HEK293 (cell line): ENCODE results near the gene TIMM13.

Experiments
- CTCF ChIA-PET: fragments of 350-600 bp; formaldehyde crosslinking; extraction: SDS; loops from one replicate; lab custom pipeline; 2021; ENCODE audit warnings: antibody characterized with exemption; lab: Yijun Ruan, JAX
- POLR2A ChIA-PET: fragments of 300-600 bp; formaldehyde crosslinking; extraction: SDS; loops from one replicate; lab custom pipeline; 2020; ENCODE audit warnings: antibody characterized with exemption, inconsistent platforms; lab: Yijun Ruan, JAX
- H3K27ac ChIP-seq: fragments of 200-500 bp; sonication (Bioruptor generic); 2 replicates; pipeline ENCODE4 v1.5.1; 2014; ENCODE audit warnings: low read depth, low read length, control low read depth, inconsistent platforms; ENCODE audit errors: extremely low read depth
- H3K36me3 ChIP-seq, 2 experiments: fragments of 200-500 bp in 1 of 2; sonication (Bioruptor generic) in 1 of 2; 1 replicate in 1 of 2; 2 replicates in 1 of 2; pipeline ENCODE4 v1.5.1; 2014 to 2017; ENCODE audit warnings: inconsistent platforms in 2 of 2, low read length in 2 of 2; ENCODE audit not compliant: control insufficient read depth in 2 of 2, insufficient read depth in 1 of 2
- H3K4me1 ChIP-seq: fragments of 200-500 bp; sonication (Bioruptor generic); 2 replicates; pipeline ENCODE4 v1.5.1; 2014; ENCODE audit warnings: mild to moderate bottlenecking, low read length, inconsistent platforms; ENCODE audit not compliant: control insufficient read depth, insufficient read depth
- H3K4me3 ChIP-seq: 2 replicates; pipeline ENCODE4 v1.5.1; 2011; ENCODE audit warnings: low read depth, mild to moderate bottlenecking, control low read depth, low read length, moderate library complexity
- H3K9me3 ChIP-seq: fragments of 200-500 bp; sonication (Bioruptor generic); 2 replicates; pipeline ENCODE4 v1.5.1; 2014; ENCODE audit warnings: low read depth, low read length, inconsistent platforms; ENCODE audit not compliant: control insufficient read depth, insufficient read depth
- BCL11B ChIP-seq: fragments of 450-650 bp; formaldehyde crosslinking; IDR thresholded peaks from 2 replicates; pipeline ENCODE4 v1.5.1; 2016; ENCODE audit warnings: low read depth, missing biosample characterization, missing genetic modification characterization
- KLF16 ChIP-seq: fragments of 450-650 bp; formaldehyde crosslinking; IDR thresholded peaks from 2 replicates; pipeline ENCODE4 v1.5.1; 2017; ENCODE audit warnings: missing biosample characterization, missing genetic modification characterization
- MYNN ChIP-seq: fragments of 450-650 bp; formaldehyde crosslinking; IDR thresholded peaks from 2 replicates; pipeline ENCODE4 v1.5.1; 2016; ENCODE audit warnings: missing biosample characterization, missing genetic modification characterization, borderline replicate concordance
- PRDM1 ChIP-seq: fragments of 450-650 bp; formaldehyde crosslinking; IDR thresholded peaks from 2 replicates; pipeline ENCODE4; 2016; ENCODE audit warnings: missing biosample characterization, missing genetic modification characterization
- ZFP41 ChIP-seq: fragments of 450-650 bp; formaldehyde crosslinking; IDR thresholded peaks from 2 replicates; pipeline ENCODE4 v1.5.1; 2016; ENCODE audit warnings: missing biosample characterization, missing genetic modification characterization, borderline replicate concordance
- ZNF112 ChIP-seq: fragments of 450-650 bp; formaldehyde crosslinking; IDR thresholded peaks from 2 replicates; pipeline ENCODE4 v1.5.0; 2017; ENCODE audit warnings: missing biosample characterization, missing genetic modification characterization
- ZNF146 ChIP-seq: fragments of 450-650 bp; formaldehyde crosslinking; IDR thresholded peaks from 2 replicates; pipeline ENCODE4 v1.5.1; 2016; ENCODE audit warnings: missing biosample characterization, missing genetic modification characterization
- ZNF350 ChIP-seq: fragments of 450-650 bp; formaldehyde crosslinking; IDR thresholded peaks from 2 replicates; pipeline ENCODE4 v1.5.0; 2017; ENCODE audit warnings: missing biosample characterization, mild to moderate bottlenecking, missing genetic modification characterization
- ZNF366 ChIP-seq: fragments of 450-650 bp; formaldehyde crosslinking; conservative IDR thresholded peaks from 2 replicates; pipeline ENCODE4 v1.5.1; 2016; ENCODE audit warnings: missing biosample characterization, missing genetic modification characterization
- ZNF529 ChIP-seq: fragments of 450-650 bp; formaldehyde crosslinking; IDR thresholded peaks from 2 replicates; pipeline ENCODE4 v1.5.1; 2017; ENCODE audit warnings: missing genetic modification characterization, missing biosample characterization; ENCODE audit not compliant: insufficient replicate concordance
- ZNF548 ChIP-seq: fragments of 450-650 bp; formaldehyde crosslinking; IDR thresholded peaks from 2 replicates; pipeline ENCODE4 v1.5.1; 2016; ENCODE audit warnings: missing biosample characterization, missing genetic modification characterization
- ZNF585B ChIP-seq: fragments of 450-650 bp; formaldehyde crosslinking; IDR thresholded peaks from 2 replicates; pipeline ENCODE4 v1.5.1; 2016; ENCODE audit warnings: missing biosample characterization, missing genetic modification characterization
- ZNF623 ChIP-seq: fragments of 450-650 bp; formaldehyde crosslinking; IDR thresholded peaks from 2 replicates; pipeline ENCODE4 v1.5.1; 2016; ENCODE audit warnings: missing biosample characterization, missing genetic modification characterization
- ZNF677 ChIP-seq: fragments of 450-650 bp; IDR thresholded peaks from 2 replicates; pipeline ENCODE4 v1.5.0; 2018; ENCODE audit warnings: missing biosample characterization, mild to moderate bottlenecking, missing genetic modification characterization, moderate library complexity
- ZNF707 ChIP-seq: fragments of 450-650 bp; formaldehyde crosslinking; IDR thresholded peaks from 2 replicates; pipeline ENCODE4 v1.5.1; 2016; ENCODE audit warnings: missing biosample characterization, missing genetic modification characterization
- ZNF76 ChIP-seq: fragments of 450-650 bp; formaldehyde crosslinking; IDR thresholded peaks from 2 replicates; pipeline ENCODE4; 2016; ENCODE audit warnings: low read depth, missing biosample characterization, missing genetic modification characterization, borderline replicate concordance
- ZNF768 ChIP-seq: fragments of 450-650 bp; formaldehyde crosslinking; IDR thresholded peaks from 2 replicates; pipeline ENCODE4 v1.5.1; 2018; ENCODE audit warnings: missing biosample characterization, mild to moderate bottlenecking, missing genetic modification characterization
- ZXDB ChIP-seq: fragments of 450-650 bp; formaldehyde crosslinking; IDR thresholded peaks from 2 replicates; pipeline ENCODE4 v1.5.1; 2016; ENCODE audit warnings: missing biosample characterization, missing genetic modification characterization
- TF ChIP-seq, protein P1 (sequence below): fragments of 450-650 bp; formaldehyde crosslinking; IDR thresholded peaks from 2 replicates; pipeline ENCODE4; 2016; ENCODE audit warnings: missing biosample characterization, missing genetic modification characterization
- TF ChIP-seq, protein P2 (sequence below): fragments of 450-650 bp; formaldehyde crosslinking; IDR thresholded peaks from 2 replicates; pipeline ENCODE4 v1.5.1; 2016; ENCODE audit warnings: missing biosample characterization, missing genetic modification characterization

The TIMM13 gene

DNA sequence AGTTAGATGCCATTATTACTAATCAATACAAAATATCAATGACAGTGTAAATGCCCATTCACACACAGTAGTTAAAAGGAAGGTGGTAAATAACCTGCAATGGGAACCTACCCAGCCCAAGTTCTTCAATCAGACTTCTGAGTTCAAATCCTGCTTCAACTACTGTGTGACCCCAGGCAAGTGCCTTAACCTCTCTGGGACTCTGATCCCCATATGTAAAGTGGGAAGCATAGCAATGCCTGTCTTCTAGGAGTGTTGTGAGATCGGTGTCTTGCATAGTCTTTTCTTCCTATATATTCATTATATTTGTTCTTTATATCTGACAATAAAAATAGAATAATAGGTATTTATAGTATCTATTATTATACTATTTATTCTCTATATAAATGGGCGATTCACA lies 6.9 kb downstream of the TIMM13 start:
- Histone ChIP-seq H3K36me3 (peaks cover 3 to 22% of the 10 kb centered on the region in 2 experiments; a peak in 2 of 3 replicates), H3K4me3 (no peak overlapping the region), H3K9me3 (no peaks in the 10 kb centered on the region), H3K4me1 (no peaks in the 10 kb centered on the region), H3K27ac (no peak overlapping the region)
- ChIA-PET CTCF (interaction anchor here (0.7 to 1.2 kb wide), 2 partner anchors 12 to 181 kb away, joined by 3 to 6 read pairs; no protein-coding TSS in a partner anchor), POLR2A (interaction anchor here (0.5 to 1.0 kb wide), 2 partner anchors 10 to 426 kb away, joined by 3 to 7 read pairs; no protein-coding TSS in a partner anchor)
- TF ChIP-seq ZNF146 (tag by site-specific recombination) = no peak
- TF ChIP-seq ZNF768 = 0 out of 2 replicates have a peak, but pooled peaks have one; percentile 54
- no peak for TF ChIP-seq ZNF350 (tag by site-specific recombination)

DNA sequence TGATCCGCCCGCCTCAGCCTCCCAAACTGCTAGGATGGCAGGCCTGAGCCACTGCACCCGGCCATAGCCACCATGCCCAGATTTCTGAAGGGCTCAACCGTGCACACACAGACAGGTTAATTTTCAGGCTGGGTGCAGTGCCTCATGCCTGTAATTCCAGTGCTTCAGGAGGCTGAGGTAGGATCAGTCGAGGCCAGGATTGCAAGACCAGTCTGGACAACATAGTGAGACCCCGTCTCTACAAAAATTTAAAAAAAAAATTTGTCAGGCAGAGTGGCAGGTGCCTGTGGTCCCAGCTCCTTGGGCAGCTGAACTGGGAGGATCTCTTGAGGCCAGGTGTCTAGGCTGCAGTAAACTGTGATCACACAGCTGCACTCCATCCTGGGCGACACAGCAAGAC lies 7.6 kb downstream of the TIMM13 start:
- Histone ChIP-seq H3K27ac (no peak overlapping the region), H3K4me1 (no peaks in the 10 kb centered on the region), H3K4me3 (no peak overlapping the region)
- POLR2A ChIA-PET = no interaction called here
- no peak for TF ChIP-seq ZNF623 (tag by site-specific recombination)
- TF ChIP-seq ZNF677 (tag by site-specific recombination) = no peak
- TF ChIP-seq KLF16 (tag by site-specific recombination) = no peak
- no peak for TF ChIP-seq ZNF585B (tag by site-specific recombination)
- TF ChIP-seq BCL11B = no peak
- no peak for TF ChIP-seq ZNF112 (tag by site-specific recombination)
- TF ChIP-seq, protein P1, sequence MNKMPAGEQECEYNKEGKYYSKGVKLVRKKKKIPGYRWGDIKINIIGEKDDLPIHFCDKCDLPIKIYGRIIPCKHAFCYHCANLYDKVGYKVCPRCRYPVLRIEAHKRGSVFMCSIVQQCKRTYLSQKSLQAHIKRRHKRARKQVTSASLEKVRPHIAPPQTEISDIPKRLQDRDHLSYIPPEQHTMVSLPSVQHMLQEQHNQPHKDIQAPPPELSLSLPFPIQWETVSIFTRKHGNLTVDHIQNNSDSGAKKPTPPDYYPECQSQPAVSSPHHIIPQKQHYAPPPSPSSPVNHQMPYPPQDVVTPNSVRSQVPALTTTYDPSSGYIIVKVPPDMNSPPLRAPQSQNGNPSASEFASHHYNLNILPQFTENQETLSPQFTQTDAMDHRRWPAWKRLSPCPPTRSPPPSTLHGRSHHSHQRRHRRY (tag by site-specific recombination) = no peak
- no peak for TF ChIP-seq ZNF529 (tag by site-specific recombination)
- TF ChIP-seq ZNF76 (tag by site-specific recombination) = no peak
- TF ChIP-seq ZFP41 (tag by site-specific recombination) = no peak
- TF ChIP-seq, protein P2, sequence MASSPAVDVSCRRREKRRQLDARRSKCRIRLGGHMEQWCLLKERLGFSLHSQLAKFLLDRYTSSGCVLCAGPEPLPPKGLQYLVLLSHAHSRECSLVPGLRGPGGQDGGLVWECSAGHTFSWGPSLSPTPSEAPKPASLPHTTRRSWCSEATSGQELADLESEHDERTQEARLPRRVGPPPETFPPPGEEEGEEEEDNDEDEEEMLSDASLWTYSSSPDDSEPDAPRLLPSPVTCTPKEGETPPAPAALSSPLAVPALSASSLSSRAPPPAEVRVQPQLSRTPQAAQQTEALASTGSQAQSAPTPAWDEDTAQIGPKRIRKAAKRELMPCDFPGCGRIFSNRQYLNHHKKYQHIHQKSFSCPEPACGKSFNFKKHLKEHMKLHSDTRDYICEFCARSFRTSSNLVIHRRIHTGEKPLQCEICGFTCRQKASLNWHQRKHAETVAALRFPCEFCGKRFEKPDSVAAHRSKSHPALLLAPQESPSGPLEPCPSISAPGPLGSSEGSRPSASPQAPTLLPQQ (tag by site-specific recombination) = no peak
- no peak for TF ChIP-seq ZNF768
- no peak for TF ChIP-seq ZXDB
- TF ChIP-seq ZNF707 (tag by site-specific recombination) = no peak
- TF ChIP-seq MYNN = no peak
- TF ChIP-seq, all 188 proteins: peak for 0
- H3K36me3 ChIP-seq = peaks cover 3 to 17% of the 10 kb centered on the region in 2 experiments; a peak in 2 of 3 replicates
- H3K9me3 ChIP-seq = no peaks in the 10 kb centered on the region
- CTCF ChIA-PET = interaction anchor here (0.7 kb wide), 1 partner anchor 11 kb away, joined by 3 read pairs; no protein-coding TSS in a partner anchor

DNA sequence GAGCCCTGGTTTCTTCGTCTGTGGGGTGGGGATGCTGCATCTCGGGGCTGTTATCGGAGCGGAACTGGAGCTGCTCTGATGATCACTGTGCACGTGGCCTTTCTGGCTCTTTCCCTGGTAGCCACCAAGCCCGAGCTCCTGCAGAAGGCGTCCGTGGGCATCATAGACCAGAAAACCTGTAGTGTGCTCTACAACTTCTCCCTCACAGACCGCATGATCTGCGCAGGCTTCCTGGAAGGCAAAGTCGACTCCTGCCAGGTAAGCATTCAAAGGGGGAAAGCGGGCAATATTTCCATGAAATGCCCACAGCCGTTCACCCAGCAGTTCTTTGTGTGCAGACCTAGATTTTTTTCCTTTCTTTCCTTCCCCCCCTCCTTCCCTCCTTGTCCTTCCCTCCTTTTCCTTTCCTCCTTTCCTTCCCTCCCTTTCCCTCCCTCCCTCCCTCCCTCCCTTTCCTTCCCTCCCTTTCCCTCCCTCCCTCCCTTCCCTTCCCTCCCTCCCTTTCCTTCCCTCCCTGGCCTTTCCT lies 9.4 kb downstream of the TIMM13 start:
- ChIA-PET POLR2A (interaction anchor here (1.5 kb wide), 1 partner anchor 10 kb away, joined by 3 read pairs; the partner anchor contains the start of gene TIMM13), CTCF (interaction anchor here (0.6 kb wide), 1 partner anchor 263 kb away, joined by 3 read pairs; no protein-coding TSS in a partner anchor)
- H3K27ac ChIP-seq = no peak overlapping the region

More for the DNA sequence above, 9.4 kb downstream of the TIMM13 start:
- Histone ChIP-seq H3K36me3 (peaks cover 3 to 11% of the 10 kb centered on the region in 2 experiments; a peak in 2 of 3 replicates), H3K9me3 (no peaks in the 10 kb centered on the region), H3K4me1 (no peaks in the 10 kb centered on the region), H3K4me3 (no peak overlapping the region)
- no peak for TF ChIP-seq ZNF548 (tag by site-specific recombination)
- TF ChIP-seq PRDM1 = 0 out of 2 replicates have a peak, but pooled peaks have one; percentile 16
- 0 out of 2 replicates have a peak, but pooled peaks have one; percentile 42 for TF ChIP-seq ZNF366 (tag by site-specific recombination)
